Fibroblast of mammary gland (primary cell): ENCODE measurements around the gene CFAP77.

Experiments
- DNase-seq: peaks from one replicate; pipeline ENCODE4 v3.0.0-alpha.2; 2010; ENCODE audit warnings: low read depth
- H3K4me3 ChIP-seq: 2 replicates; pipeline ENCODE4 v1.5.1; 2011; ENCODE audit warnings: low read depth, mild to moderate bottlenecking, low read length, moderate library complexity; ENCODE audit not compliant: control insufficient read depth
- TF ChIP-seq, protein P1 (sequence below): conservative IDR thresholded peaks from 2 replicates; pipeline ENCODE4 v1.5.1; 2011; ENCODE audit warnings: low read depth, low read length, inconsistent platforms; ENCODE audit not compliant: control insufficient read depth, insufficient read depth

Gene CFAP77

DNA sequence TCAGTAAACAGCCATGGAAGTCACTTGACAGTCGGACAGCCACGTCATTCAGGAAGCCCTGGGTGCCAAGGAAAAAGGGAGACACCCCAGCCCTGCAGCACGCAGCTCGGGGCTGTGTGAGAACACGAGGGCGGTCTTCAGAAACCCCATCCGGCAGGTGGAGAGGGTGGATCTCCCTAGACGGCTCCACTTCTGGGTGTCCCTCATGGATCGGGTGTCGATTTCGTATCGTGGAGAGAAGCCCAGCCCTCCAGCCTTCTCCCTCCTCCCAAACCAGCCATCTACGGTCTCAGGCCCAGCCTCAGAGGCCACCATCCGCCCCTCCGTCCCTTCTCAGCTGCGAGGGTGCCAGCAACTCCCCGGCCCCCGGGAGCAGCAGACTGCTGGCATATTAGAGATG is 106.9 kb downstream of the CFAP77 start:
- TF ChIP-seq, protein P1, sequence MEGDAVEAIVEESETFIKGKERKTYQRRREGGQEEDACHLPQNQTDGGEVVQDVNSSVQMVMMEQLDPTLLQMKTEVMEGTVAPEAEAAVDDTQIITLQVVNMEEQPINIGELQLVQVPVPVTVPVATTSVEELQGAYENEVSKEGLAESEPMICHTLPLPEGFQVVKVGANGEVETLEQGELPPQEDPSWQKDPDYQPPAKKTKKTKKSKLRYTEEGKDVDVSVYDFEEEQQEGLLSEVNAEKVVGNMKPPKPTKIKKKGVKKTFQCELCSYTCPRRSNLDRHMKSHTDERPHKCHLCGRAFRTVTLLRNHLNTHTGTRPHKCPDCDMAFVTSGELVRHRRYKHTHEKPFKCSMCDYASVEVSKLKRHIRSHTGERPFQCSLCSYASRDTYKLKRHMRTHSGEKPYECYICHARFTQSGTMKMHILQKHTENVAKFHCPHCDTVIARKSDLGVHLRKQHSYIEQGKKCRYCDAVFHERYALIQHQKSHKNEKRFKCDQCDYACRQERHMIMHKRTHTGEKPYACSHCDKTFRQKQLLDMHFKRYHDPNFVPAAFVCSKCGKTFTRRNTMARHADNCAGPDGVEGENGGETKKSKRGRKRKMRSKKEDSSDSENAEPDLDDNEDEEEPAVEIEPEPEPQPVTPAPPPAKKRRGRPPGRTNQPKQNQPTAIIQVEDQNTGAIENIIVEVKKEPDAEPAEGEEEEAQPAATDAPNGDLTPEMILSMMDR = no peak
- H3K4me3 ChIP-seq = no peak overlapping the region

GRCh38 chr9:132517815-132518550 is 108.0 kb downstream of the CFAP77 start:
- no peak for DNase-seq
- H3K4me3 ChIP-seq = no peak overlapping the region
- TF ChIP-seq, protein P1 = no peak

More for the DNA sequence above, 106.9 kb downstream of the CFAP77 start:
- DNase-seq = no peak

DNA sequence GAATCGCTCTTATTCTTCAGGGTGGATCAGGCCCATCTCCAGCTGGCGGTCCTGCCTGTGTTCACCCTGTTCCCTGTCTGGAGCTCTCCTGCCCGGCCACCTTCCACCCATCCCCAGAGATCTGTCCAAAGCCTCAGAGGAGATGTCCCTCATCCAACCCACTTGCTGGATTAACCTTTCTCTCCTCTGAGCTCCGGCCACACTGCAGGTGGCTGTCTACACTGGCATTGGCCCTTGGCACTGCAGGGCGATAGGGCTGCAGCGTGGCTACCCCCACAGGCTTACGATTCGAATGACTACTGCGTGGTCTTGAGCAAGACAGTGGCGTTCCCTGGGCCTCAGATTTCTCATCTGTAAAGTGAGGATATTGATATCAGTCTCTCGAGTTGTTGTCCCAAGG is 108.6 kb downstream of the CFAP77 start:
- TF ChIP-seq, protein P1 = no peak
- no peak for DNase-seq
- H3K4me3 ChIP-seq = no peak overlapping the region

DNA sequence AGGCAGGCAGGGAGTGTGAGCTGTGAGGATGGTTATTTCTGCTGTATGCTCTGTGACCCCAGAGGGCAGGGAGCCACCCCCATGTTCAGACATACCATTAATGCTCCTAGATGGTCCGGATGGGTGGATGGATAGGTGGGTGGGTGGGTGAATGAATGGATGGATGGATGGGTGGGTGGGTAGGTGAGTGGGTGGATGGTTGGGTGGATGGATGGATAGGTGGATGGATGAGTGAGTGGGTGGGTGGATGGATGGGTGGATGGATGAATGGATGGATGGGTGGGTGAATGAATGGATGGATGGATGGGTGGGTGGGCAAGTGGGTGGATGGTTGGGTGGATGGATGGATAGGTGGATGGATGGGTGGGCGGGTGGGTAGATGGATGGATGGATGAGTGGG is 109.0 kb downstream of the CFAP77 start:
- TF ChIP-seq, protein P1 = no peak
- no peak for DNase-seq
- H3K4me3 ChIP-seq = no peak overlapping the region

- no peak overlapping the region for H3K4me3 ChIP-seq
- TF ChIP-seq, protein P1 = no peak
- DNase-seq = no peak
Measured at GRCh38 chr9:132520612-132521011, 110.6 kb downstream of the CFAP77 start.

DNA sequence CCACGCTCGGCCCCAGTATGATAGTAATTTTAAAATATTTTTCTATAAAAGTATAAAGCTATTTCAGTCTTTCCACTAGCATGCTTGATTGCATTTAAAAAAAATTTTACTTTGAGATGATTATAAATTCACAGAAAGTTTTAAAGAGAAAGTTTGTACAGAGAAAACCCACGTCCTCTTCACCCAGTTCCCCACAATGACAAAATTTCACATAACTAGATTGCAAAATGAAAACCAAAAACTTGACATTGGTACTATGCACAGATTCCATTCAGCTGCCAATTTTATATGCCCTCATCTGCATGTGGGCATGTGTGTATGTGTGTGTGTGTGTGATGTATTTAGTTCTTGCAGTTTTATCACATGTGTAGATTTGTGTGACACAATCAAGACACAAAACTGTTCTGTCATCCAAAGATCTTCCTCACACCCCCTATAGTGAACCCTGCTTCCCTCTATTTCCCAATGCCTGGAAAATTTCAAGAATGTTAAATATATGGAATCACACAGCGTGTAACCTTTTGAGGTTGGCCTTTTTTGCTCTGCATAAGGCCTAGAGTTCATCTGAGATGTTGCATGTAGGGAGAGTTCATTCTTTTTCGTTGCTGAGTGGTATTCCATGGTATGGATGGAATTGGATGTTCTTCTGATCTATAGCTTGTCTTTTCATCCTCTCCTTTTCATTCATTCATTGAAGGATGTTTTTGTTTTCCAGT is 115.5 kb downstream of the CFAP77 start:
- DNase-seq = no peak
- no peak overlapping the region for H3K4me3 ChIP-seq
- TF ChIP-seq, protein P1 = no peak
